Activated CD8-positive, alpha-beta T cell treated with anti-CD3 and anti-CD28 coated beads, Interleukin-2, amount 10 ng/mL, durations not matched to agents 7 days and 5 days (primary cell): Measurements from ENCODE around the gene ZNF318. TPM values are rescaled to one million over a fixed set of nuclear protein-coding genes. Genes with fewer than 3 reads are reported as not detected.
"Not testable (repeated sequence)": the region's sequence is repeated elsewhere in the genome, so short reads cannot be mapped to it uniquely, and the experiment has no call there.

Experiments used
- ATAC-seq: fragments of 150-1000 bp; cut with Tn5 transposase; one replicate; pipeline ENCODE4 v1.10.0; 2021; ENCODE audit warnings: moderate library complexity
- CTCF ChIA-PET: fragments of 350-600 bp; sonication (Branson Sonifier 250); formaldehyde crosslinking; loops from one replicate; lab custom pipeline; 2021; ENCODE audit warnings: antibody characterized with exemption; lab: Charles Lee
- POLR2A ChIA-PET: fragments of 350-600 bp; sonication (Branson Sonifier 250); formaldehyde crosslinking; loops from one replicate; lab custom pipeline; 2021; ENCODE audit warnings: antibody characterized with exemption; lab: Charles Lee
- DNase-seq: peaks from one replicate; pipeline ENCODE4 v3.0.0-alpha.2; 2020
- H3K27ac Mint-ChIP-seq: one replicate; pipeline ENCODE4 v1.8.0; 2021; ENCODE audit warnings: mild to moderate bottlenecking, mixed read lengths
- H3K27me3 Mint-ChIP-seq: one replicate; pipeline ENCODE4 v1.8.0; 2021; ENCODE audit warnings: low read depth, mixed read lengths
- H3K36me3 Mint-ChIP-seq: one replicate; pipeline ENCODE4 v1.8.0; 2021; ENCODE audit warnings: low read depth, mixed read lengths
- H3K4me1 Mint-ChIP-seq: one replicate; pipeline ENCODE4 v1.8.0; 2021; ENCODE audit warnings: low read depth, mixed read lengths
- H3K4me3 Mint-ChIP-seq: one replicate; pipeline ENCODE4 v1.8.0; 2021; ENCODE audit warnings: mild to moderate bottlenecking, mixed read lengths
- H3K9me3 Mint-ChIP-seq: one replicate; pipeline ENCODE4 v1.8.0; 2022; ENCODE audit warnings: mixed read lengths; ENCODE audit not compliant: insufficient read depth
- total RNA-seq, 2 experiments: library from RNA; stranded (reverse); gene quantifications; one replicate each; pipeline ENCODE4 v1.2.3, GENCODE V29; 2021

Gene ZNF318
- total RNA-seq, 2 experiments from 2014 or later = 6.7 to 7.0 TPM

DNA sequence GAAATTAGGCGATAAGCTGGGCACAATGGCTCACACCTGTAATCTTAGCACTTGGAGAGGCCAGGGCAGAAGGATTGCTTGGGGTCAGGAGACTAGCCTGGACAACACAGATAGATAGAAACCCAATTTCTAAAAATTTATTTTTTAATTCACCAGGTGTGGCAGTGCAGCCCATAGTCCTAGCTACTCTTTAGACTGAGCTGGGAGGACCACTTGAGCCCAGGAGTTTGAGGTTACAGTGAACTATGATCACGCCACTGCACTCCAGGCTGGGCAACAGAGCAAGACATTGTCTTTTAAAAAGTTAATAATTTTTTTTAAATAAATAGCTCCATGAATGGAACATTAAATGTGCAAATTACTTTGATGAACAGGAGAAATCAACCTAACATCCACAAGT, 8.2 kb downstream of the ZNF318 start:
- DNase-seq (no peak), ATAC-seq (no peak)
- ChIA-PET POLR2A (no interaction called here), CTCF (interaction anchor here (0.6 to 2.8 kb wide), 7 partner anchors 9 to 53 kb away, joined by 3 to 11 read pairs (median 4); partner anchors contain the start of genes CRIP3 and ZNF318)
- H3K9me3 Mint-ChIP-seq = no peaks in the 10 kb centered on the region
- no peaks in the 10 kb centered on the region for H3K27me3 Mint-ChIP-seq
- no peak overlapping the region for H3K4me3 Mint-ChIP-seq
- no peak overlapping the region for H3K27ac Mint-ChIP-seq
- H3K36me3 Mint-ChIP-seq = peaks cover 9% of the 10 kb centered on the region
- H3K4me1 Mint-ChIP-seq = no peaks in the 10 kb centered on the region

- no peak for ATAC-seq
- Mint-ChIP-seq H3K4me3 (no peak overlapping the region), H3K9me3 (no peaks in the 10 kb centered on the region), H3K27me3 (no peaks in the 10 kb centered on the region), H3K27ac (no peak overlapping the region), H3K36me3 (peaks cover 15% of the 10 kb centered on the region), H3K4me1 (no peaks in the 10 kb centered on the region)
- ChIA-PET POLR2A (no interaction called here), CTCF (interaction anchor here (1.0 to 2.8 kb wide), 4 partner anchors 10 to 216 kb away, joined by 3 to 11 read pairs (median 4); partner anchors contain the start of gene ZNF318)
- no peak for DNase-seq
Observed at GRCh38 chr6:43359831-43360230, 9.6 kb downstream of the ZNF318 start.

- ChIA-PET CTCF (interaction anchor here (0.7 to 2.8 kb wide), 7 partner anchors 10 to 216 kb away, joined by 3 to 11 read pairs (median 4); partner anchors contain the start of gene ZNF318), POLR2A (no interaction called here)
- Mint-ChIP-seq H3K27ac (no peak overlapping the region), H3K4me1 (no peaks in the 10 kb centered on the region), H3K9me3 (no peaks in the 10 kb centered on the region), H3K36me3 (peaks cover 20% of the 10 kb centered on the region), H3K4me3 (no peak overlapping the region), H3K27me3 (no peaks in the 10 kb centered on the region)
- no peak for ATAC-seq
- no peak for DNase-seq
Observed at GRCh38 chr6:43359381-43359780, 10.1 kb downstream of the ZNF318 start.

DNA sequence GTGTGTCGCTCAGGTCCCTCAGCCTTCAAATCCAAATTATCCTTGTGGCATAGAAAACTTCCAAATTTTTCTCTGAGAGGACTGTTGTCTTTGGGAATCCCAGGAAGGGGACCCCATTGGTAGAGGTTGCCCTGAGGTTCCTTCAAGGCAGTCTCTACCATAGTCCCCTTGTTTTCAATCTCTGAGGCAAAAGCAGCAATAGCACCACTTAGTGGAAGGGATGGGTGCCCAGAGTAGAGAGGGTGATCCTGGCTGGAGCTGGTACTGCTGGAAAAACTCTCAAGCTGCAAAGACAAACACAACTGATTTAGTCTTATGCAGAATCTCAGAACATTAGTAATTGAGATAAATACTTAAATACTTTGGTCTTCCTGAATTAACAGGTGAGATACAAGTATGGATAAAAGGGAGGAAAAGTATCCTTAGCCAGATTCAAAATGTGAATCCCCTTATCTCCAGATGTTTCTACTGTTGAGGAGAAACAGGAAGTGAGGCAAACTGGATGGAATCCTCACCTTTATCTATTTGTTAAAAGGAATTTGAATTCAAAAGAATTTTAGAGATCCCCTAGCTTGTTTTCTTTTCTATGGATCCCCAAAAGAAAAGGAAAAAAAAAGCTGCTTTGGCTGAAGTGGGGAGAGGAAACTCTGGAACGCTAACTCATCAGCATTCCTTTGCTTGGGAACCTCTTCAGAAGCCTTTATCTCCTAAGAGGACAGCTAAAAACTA, 13.4 kb downstream of the ZNF318 start:
- DNase-seq = no peak
- Mint-ChIP-seq H3K27me3 (no peaks in the 10 kb centered on the region), H3K36me3 (peaks cover 24% of the 10 kb centered on the region), H3K27ac (no peak overlapping the region), H3K4me1 (no peaks in the 10 kb centered on the region), H3K9me3 (no peaks in the 10 kb centered on the region), H3K4me3 (no peak overlapping the region)
- ChIA-PET POLR2A (no interaction called here), CTCF (interaction anchor here (0.8 to 1.7 kb wide), 11 partner anchors 8 to 90 kb away, joined by 3 to 9 read pairs (median 3); partner anchors contain the start of genes CRIP3 and ZNF318)
- ATAC-seq = no peak

- peaks cover 16% of the 10 kb centered on the region for H3K36me3 Mint-ChIP-seq
- POLR2A ChIA-PET, H3K4me1 Mint-ChIP-seq, H3K9me3 Mint-ChIP-seq, H3K27me3 Mint-ChIP-seq, CTCF ChIA-PET, ATAC-seq, H3K4me3 Mint-ChIP-seq, H3K27ac Mint-ChIP-seq, DNase-seq: not testable (repeated sequence)
Observed at GRCh38 chr6:43351951-43352350, 17.5 kb downstream of the ZNF318 start.

DNA sequence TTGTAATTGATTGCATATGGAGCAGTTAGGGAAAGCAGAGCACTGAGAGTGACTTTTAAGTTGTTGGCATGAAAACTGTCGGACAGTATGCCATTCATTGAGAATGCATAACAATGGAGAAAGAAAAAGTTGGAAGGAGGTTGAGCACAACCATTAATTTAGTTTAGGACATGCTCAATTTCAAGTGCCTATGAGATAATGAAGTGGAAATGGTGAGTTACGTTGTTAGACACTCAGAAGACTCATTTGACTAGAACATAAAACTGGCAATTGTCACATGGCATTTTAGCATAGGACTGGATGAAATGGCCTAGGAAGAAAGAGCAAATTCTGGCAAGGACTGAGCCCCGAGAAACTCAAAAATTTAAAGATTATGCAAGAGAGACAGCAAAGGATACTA, 22.0 kb downstream of the ZNF318 start:
- DNase-seq (no peak), ATAC-seq (no peak)
- H3K36me3 Mint-ChIP-seq = peaks cover under 1% of the 10 kb centered on the region
- no peaks in the 10 kb centered on the region for H3K4me1 Mint-ChIP-seq
- H3K27ac Mint-ChIP-seq = no peak overlapping the region
- ChIA-PET POLR2A (no interaction called here), CTCF (no interaction called here)
- H3K9me3 Mint-ChIP-seq = no peaks in the 10 kb centered on the region
- no peak overlapping the region for H3K4me3 Mint-ChIP-seq
- H3K27me3 Mint-ChIP-seq = no peaks in the 10 kb centered on the region

GRCh38 chr6:43347021-43347420, 22.4 kb downstream of the ZNF318 start:
- CTCF ChIA-PET = no interaction called here
- ATAC-seq (no peak), DNase-seq (no peak)
- Mint-ChIP-seq H3K27ac (no peak overlapping the region), H3K4me3 (no peak overlapping the region), H3K4me1 (no peaks in the 10 kb centered on the region), H3K9me3 (no peaks in the 10 kb centered on the region), H3K27me3 (no peaks in the 10 kb centered on the region), H3K36me3 (peaks cover 2% of the 10 kb centered on the region)
- POLR2A ChIA-PET = no interaction called here

DNA sequence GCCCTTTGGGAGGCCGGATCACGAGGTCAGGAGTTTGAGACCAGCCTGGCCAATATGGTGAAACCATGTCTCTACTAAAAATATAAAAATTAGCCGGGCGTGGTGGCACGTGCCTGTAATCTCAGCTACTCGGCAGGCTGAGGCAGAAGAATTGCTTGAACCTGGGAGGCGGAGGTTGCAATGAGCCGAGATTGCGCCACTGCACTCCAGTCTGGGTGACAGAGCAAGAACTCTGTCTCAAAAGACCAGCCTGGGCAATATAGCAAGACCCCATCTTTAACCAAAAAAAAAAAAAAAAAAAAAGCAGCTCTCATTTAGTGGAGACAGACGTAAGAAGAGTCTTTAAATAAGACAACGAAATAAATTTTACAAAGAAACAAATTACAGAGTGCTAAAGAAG, 23.2 kb downstream of the ZNF318 start:
- H3K4me1 Mint-ChIP-seq = not testable (repeated sequence)

GRCh38 chr6:43339168-43339567, 30.3 kb downstream of the ZNF318 start:
- no peak for DNase-seq
- POLR2A ChIA-PET = no interaction called here
- Mint-ChIP-seq H3K27ac (no peak overlapping the region), H3K27me3 (no peaks in the 10 kb centered on the region), H3K4me1 (peaks cover 4% of the 10 kb centered on the region), H3K9me3 (no peaks in the 10 kb centered on the region), H3K4me3 (no peak overlapping the region), H3K36me3 (peaks cover 17% of the 10 kb centered on the region)
- CTCF ChIA-PET = no interaction called here
- no peak for ATAC-seq

More for the DNA sequence above, 23.2 kb downstream of the ZNF318 start:
- H3K27me3 Mint-ChIP-seq, POLR2A ChIA-PET, H3K27ac Mint-ChIP-seq, H3K4me3 Mint-ChIP-seq, DNase-seq, H3K36me3 Mint-ChIP-seq, ATAC-seq, CTCF ChIA-PET, H3K9me3 Mint-ChIP-seq: not testable (repeated sequence)

GRCh38 chr6:43338243-43338642, 31.2 kb downstream of the ZNF318 start:
- H3K9me3 Mint-ChIP-seq = no peaks in the 10 kb centered on the region
- H3K27ac Mint-ChIP-seq = no peak overlapping the region
- CTCF ChIA-PET = interaction anchor here (1.4 kb wide), 1 partner anchor 31 kb away, joined by 9 read pairs; the partner anchor contains the start of gene ZNF318
- H3K36me3 Mint-ChIP-seq = peaks cover 17% of the 10 kb centered on the region
- POLR2A ChIA-PET = no interaction called here
- H3K27me3 Mint-ChIP-seq = no peaks in the 10 kb centered on the region
- no peak for ATAC-seq
- H3K4me1 Mint-ChIP-seq = peaks cover 4% of the 10 kb centered on the region
- no peak for DNase-seq
- H3K4me3 Mint-ChIP-seq = no peak overlapping the region

GRCh38 chr6:43336382-43336781, 33.1 kb downstream of the ZNF318 start:
- no peak overlapping the region for H3K4me3 Mint-ChIP-seq
- POLR2A ChIA-PET = no interaction called here
- no peak for ATAC-seq

GRCh38 chr6:43335469-43335868, 34.0 kb downstream of the ZNF318 start:
- no peak for ATAC-seq
- no peak overlapping the region for H3K4me3 Mint-ChIP-seq
- H3K27ac Mint-ChIP-seq = no peak overlapping the region
- ChIA-PET POLR2A (no interaction called here), CTCF (interaction anchor here (0.8 to 2.0 kb wide), 3 partner anchors 28 to 171 kb away, joined by 3 to 7 read pairs (median 5); partner anchors contain the start of genes CRIP3 and ZNF318)
- H3K9me3 Mint-ChIP-seq = no peaks in the 10 kb centered on the region
- H3K4me1 Mint-ChIP-seq = peaks cover 15% of the 10 kb centered on the region
- peaks cover 10% of the 10 kb centered on the region for H3K36me3 Mint-ChIP-seq
- DNase-seq = no peak
- peaks cover 7% of the 10 kb centered on the region for H3K27me3 Mint-ChIP-seq

More at GRCh38 chr6:43336382-43336781, 33.1 kb downstream of the ZNF318 start:
- H3K9me3 Mint-ChIP-seq = no peaks in the 10 kb centered on the region
- H3K4me1 Mint-ChIP-seq = peaks cover 11% of the 10 kb centered on the region
- CTCF ChIA-PET = interaction anchor here (1.0 kb wide), 1 partner anchor 21 kb away, joined by 4 read pairs; no protein-coding TSS in a partner anchor
- no peak overlapping the region for H3K27ac Mint-ChIP-seq
- peaks cover 6% of the 10 kb centered on the region for H3K27me3 Mint-ChIP-seq
- DNase-seq = no peak
- H3K36me3 Mint-ChIP-seq = peaks cover 15% of the 10 kb centered on the region
